Transverse colon (tissue), 4 donors: Measurements from ENCODE around the gene SMG5. TPM values are rescaled to one million over a fixed set of nuclear protein-coding genes. Genes with fewer than 3 reads are reported as not detected.

Experiments used
- DNase-seq: peaks from one replicate; pipeline ENCODE4 v3.0.0-alpha.2; 2019
- H3K27ac ChIP-seq, 4 donors: fragments of 200-600 bp; sonication (generic); 2 replicates each; pipeline ENCODE4 v1.5.1; 2016 to 2018; ENCODE audit warnings: inconsistent platforms in 4 of 4
- H3K27me3 ChIP-seq: fragments of 200-600 bp; sonication (generic); 2 replicates; pipeline ENCODE4 v1.5.1; 2017; ENCODE audit warnings: inconsistent platforms
- H3K36me3 ChIP-seq, 4 donors: fragments of 200-600 bp; sonication (generic); 2 replicates each; pipeline ENCODE4 v1.5.1; 2017 to 2019; ENCODE audit warnings: inconsistent platforms in 4 of 4
- H3K4me1 ChIP-seq, 4 donors: fragments of 200-600 bp; sonication (generic); 2 replicates each; pipeline ENCODE4 v1.5.1; 2017 to 2020; ENCODE audit warnings: inconsistent platforms in 4 of 4
- H3K4me3 ChIP-seq, 4 donors: fragments of 200-600 bp; sonication (generic); 1 replicate in 1 of 4; 2 replicates in 3 of 4; pipeline versions ENCODE4 v1.5.1 to v1.6.1; 2017 to 2019; ENCODE audit warnings: inconsistent platforms in 4 of 4
- H3K9me3 ChIP-seq, 2 donors: fragments of 200-600 bp; sonication (generic); 2 replicates each; pipeline ENCODE4 v1.5.1; 2017 to 2019; ENCODE audit warnings: inconsistent platforms in 2 of 2
- EP300 ChIP-seq: sonication (generic); formaldehyde crosslinking; IDR thresholded peaks from one replicate; pipeline ENCODE4 v1.6.1; 2017; ENCODE audit warnings: antibody characterized with exemption, low read depth
- POLR2A ChIP-seq: fragments of 450-650 bp; IDR thresholded peaks from one replicate; pipeline ENCODE4 v1.6.1; 2016; ENCODE audit warnings: antibody characterized with exemption, mild to moderate bottlenecking, moderate library complexity
- POLR2AphosphoS5 ChIP-seq, 3 donors: sonication (generic); formaldehyde crosslinking; IDR thresholded peaks; one replicate each; pipeline ENCODE4 v1.6.1; 2016; ENCODE audit warnings: antibody characterized with exemption in 3 of 3
- WGBS, 2 donors: methylation state at CpG; one replicate each; pipeline ENCODE4 v1.1.5; 2018; ENCODE audit warnings: low coverage in 1 of 2; 5-methylcytosine and 5-hydroxymethylcytosine counted together
- in situ Hi-C, 4 donors: fragments of 200-750 bp; cut with MboI; loops; one replicate each; pipeline versions ENCODE4 v1.15.0 to v1.15.1; 2017; ENCODE audit warnings: low sequenced_read_pairs in 3 of 4, low pct_ligation_motif_present in 1 of 4, low pct_unique_long_range_greater_than_20kb in 1 of 4
- intact Hi-C: fragments of 100-400 bp; cut with DNase I; formaldehyde crosslinking; loops from one replicate; pipeline ENCODE4 v1.15.1; 2023; ENCODE audit warnings: low total_unique reads
- total RNA-seq, 4 donors: library from RNA; depleted of rRNA; stranded (reverse); fragments of >200 nt; gene quantifications; one replicate each; pipeline ENCODE4 v1.1.0, GENCODE V29; 2016
- TF ChIP-seq, protein P1 (sequence below), 5 experiments: fragments of 200-600 bp in 3 of 5; fragments of 450-650 bp in 2 of 5; sonication (generic) in 3 of 5; IDR thresholded peaks; 1 replicate in 2 of 5; 2 replicates in 3 of 5; pipeline ENCODE4 v1.5.1; 2016 to 2017; ENCODE audit warnings: antibody characterized with exemption in 5 of 5, inconsistent platforms in 3 of 5, mild to moderate bottlenecking in 2 of 5, moderate library complexity in 1 of 5

The SMG5 gene
- total RNA-seq, 4 donors from 2014 or later: 72.1 to 134 (median 102) TPM

DNA sequence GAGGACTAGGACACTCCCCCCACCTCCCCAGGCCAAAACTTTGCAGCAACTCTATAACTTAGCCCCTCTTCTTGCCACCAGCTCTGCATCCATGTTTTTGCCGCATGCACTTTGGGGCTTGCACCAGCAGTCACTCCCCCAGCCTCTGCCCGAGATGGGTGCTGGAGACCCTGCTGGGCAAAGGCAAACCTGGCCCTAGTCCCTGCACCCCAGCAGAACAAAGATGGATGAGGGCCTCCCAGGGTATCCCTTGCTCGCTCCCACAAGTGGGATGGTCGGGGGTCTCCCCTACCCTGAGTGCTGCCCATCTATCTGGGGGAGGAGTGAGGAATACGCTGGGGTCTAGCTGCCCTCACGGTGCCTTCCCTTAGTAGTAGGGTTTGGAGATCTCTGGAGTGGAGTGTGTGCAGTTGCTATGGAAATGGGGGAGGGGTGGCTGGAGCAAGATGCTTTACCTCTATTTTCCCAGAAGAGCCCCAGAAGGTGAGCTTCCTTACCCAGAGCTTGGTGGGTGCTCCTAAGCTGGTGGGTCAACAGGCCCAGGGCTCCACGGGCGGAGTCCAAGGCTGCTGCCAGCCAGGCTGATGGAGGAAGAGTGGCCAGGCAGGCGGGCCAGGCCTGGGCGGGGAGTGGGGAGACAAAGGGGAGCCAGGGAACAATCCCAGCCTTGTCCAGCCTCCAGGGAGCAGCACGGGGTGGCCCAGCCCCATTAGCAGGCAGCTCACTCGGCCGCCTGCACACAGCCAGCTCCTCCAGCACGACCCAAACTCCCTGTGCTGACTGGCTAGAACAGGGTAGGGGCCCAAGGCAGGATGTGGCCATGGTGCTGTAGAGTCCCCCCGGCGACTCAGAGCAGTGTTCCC is 34.9 kb downstream of the SMG5 start, which contains the start of gene PAQR6:
Gene PAQR6 (minus strand): TSS at position 597 of the 863 bp plus-strand sequence. CDS start 1,325 bp downstream, outside the sequence.
- no peak within 1 kb of the TSS for H3K4me3 ChIP-seq
- H3K9me3 ChIP-seq: no peaks in the 10 kb centered on the region
- in situ Hi-C loops (no loop called here), intact Hi-C loops (no loop called here)
- DNase-seq: no peak
- peaks cover 0 to 25% (median 11%) of the 10 kb centered on the region in 4 donors for H3K36me3 ChIP-seq
- TF ChIP-seq EP300 (no peak), POLR2AphosphoS5 (IDR thresholded peaks at IDR 0.05) (peak in 1 of 3 donors; percentile 5), POLR2A (no peak)
- TF ChIP-seq, protein P1, sequence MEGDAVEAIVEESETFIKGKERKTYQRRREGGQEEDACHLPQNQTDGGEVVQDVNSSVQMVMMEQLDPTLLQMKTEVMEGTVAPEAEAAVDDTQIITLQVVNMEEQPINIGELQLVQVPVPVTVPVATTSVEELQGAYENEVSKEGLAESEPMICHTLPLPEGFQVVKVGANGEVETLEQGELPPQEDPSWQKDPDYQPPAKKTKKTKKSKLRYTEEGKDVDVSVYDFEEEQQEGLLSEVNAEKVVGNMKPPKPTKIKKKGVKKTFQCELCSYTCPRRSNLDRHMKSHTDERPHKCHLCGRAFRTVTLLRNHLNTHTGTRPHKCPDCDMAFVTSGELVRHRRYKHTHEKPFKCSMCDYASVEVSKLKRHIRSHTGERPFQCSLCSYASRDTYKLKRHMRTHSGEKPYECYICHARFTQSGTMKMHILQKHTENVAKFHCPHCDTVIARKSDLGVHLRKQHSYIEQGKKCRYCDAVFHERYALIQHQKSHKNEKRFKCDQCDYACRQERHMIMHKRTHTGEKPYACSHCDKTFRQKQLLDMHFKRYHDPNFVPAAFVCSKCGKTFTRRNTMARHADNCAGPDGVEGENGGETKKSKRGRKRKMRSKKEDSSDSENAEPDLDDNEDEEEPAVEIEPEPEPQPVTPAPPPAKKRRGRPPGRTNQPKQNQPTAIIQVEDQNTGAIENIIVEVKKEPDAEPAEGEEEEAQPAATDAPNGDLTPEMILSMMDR (IDR thresholded peaks at IDR 0.05): no peak
- peaks cover 10 to 24% (median 21%) of the 10 kb centered on the region in 4 donors for H3K4me1 ChIP-seq
- peaks cover 32% of the 10 kb centered on the region for H3K27me3 ChIP-seq
- WGBS, 2 donors: 38% methylated on average over 15 of the region's 16 CpGs; no CpG with 5 or more reads in 1 of the 2 donors
- no peak within 1 kb of the TSS for H3K27ac ChIP-seq

DNA sequence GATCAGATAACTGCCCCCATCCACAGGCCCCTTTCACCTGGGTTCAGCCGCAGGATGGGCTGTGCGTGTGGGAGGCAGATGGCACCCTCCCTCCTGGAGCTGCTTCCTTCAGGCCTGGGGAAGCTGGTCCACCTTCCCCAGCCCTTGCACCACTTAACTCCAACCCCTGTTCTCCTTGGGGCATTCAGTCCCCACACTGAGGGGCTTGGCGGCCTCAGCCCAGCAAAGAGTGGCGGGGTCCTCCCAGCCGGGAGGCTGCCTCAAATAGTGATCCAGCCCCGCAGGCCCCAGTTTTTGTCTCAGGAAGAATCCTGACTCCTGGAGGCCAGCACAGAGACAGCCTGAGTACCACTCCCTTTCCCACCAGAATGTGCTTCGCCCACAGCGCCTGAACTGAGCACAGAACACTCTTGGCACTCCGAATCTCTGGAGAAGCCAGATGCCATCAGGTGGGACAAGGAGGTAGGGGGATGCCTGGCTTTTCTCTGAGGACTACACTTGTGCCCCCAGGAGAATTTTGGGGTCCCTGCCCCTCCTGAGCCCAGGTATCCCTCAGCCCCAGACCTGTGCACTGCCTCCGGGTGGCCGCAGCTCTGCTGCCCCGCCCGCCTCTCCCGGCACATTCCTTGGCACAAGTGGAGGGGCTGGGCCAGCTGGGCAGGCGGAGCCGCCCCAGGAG is 35.7 kb downstream of the SMG5 start:
- no peaks in the 10 kb centered on the region for H3K9me3 ChIP-seq
- WGBS, 2 donors: 54% methylated on average over 16 of the region's 16 CpGs; no CpG with 5 or more reads in 1 of the 2 donors
- H3K4me1 ChIP-seq: peaks cover 10 to 24% (median 21%) of the 10 kb centered on the region in 4 donors
- peaks cover 32% of the 10 kb centered on the region for H3K27me3 ChIP-seq
- intact Hi-C loops (no loop called here), in situ Hi-C loops (no loop called here)
- H3K27ac ChIP-seq: no peak overlapping the region
- no peak overlapping the region for H3K4me3 ChIP-seq
- H3K36me3 ChIP-seq: peaks cover 0 to 17% (median 7%) of the 10 kb centered on the region in 4 donors
- DNase-seq: no peak
- TF ChIP-seq, protein P1 (IDR thresholded peaks at IDR 0.05): no peak
- TF ChIP-seq POLR2AphosphoS5 (IDR thresholded peaks at IDR 0.05) (no peak), POLR2A (no peak), EP300 (no peak)

DNA sequence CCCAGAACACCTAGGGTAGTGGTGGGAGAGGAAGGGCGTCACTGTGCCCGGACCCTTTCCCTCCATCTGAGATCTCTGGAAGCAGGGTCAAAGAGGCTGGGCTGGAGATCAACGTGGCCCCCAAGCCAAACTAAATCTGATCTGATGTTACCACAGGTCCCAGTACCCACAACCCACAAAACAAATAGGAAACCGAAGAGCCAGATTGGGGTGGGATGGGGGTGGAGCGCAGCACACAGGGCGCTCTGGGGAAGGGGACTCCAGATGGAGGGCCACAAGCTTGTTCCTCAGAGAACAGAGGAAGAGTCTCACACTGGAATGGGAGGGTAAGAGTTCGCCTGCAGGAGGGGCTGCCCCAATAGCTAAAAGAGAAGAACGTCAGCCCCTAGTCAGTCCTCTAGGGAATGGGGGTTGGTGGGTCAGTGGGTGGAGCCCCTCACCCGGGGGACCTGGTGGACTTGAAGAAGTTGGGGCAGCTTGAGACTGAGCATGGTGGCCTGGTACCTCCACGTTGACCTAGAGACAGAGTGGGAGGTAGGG is 36.3 kb downstream of the SMG5 start:
- in situ Hi-C loops (no loop called here), intact Hi-C loops (no loop called here)
- peaks cover 32% of the 10 kb centered on the region for H3K27me3 ChIP-seq
- H3K27ac ChIP-seq: no peak overlapping the region
- H3K4me1 ChIP-seq: peaks cover 10 to 24% (median 21%) of the 10 kb centered on the region in 4 donors
- H3K4me3 ChIP-seq: peak overlapping the region in 1 of 4 donors; percentile 43
- no peak for TF ChIP-seq POLR2A
- TF ChIP-seq, protein P1 (IDR thresholded peaks at IDR 0.05): no peak
- TF ChIP-seq POLR2AphosphoS5 (IDR thresholded peaks at IDR 0.05): no peak
- TF ChIP-seq EP300: no peak
- peaks cover 0 to 11% (median 4%) of the 10 kb centered on the region in 4 donors for H3K36me3 ChIP-seq
- no peak for DNase-seq
- 57 to 60% methylated on average over 1 to 10 of the region's 10 CpGs for WGBS, 2 donors
- H3K9me3 ChIP-seq: no peaks in the 10 kb centered on the region
